Measurements from ENCODE around the gene HCRT. TPM values are rescaled to one million over a fixed set of nuclear protein-coding genes. Genes with fewer than 3 reads are reported as not detected.
"Not testable (repeated sequence)": the region's sequence is repeated elsewhere in the genome, so short reads cannot be mapped to it uniquely, and the experiment has no call there.

HCRT gene, protein sequence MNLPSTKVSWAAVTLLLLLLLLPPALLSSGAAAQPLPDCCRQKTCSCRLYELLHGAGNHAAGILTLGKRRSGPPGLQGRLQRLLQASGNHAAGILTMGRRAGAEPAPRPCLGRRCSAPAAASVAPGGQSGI
- not detected for polyA plus RNA-seq (ENCODE audit: insufficient read length)

DNA sequence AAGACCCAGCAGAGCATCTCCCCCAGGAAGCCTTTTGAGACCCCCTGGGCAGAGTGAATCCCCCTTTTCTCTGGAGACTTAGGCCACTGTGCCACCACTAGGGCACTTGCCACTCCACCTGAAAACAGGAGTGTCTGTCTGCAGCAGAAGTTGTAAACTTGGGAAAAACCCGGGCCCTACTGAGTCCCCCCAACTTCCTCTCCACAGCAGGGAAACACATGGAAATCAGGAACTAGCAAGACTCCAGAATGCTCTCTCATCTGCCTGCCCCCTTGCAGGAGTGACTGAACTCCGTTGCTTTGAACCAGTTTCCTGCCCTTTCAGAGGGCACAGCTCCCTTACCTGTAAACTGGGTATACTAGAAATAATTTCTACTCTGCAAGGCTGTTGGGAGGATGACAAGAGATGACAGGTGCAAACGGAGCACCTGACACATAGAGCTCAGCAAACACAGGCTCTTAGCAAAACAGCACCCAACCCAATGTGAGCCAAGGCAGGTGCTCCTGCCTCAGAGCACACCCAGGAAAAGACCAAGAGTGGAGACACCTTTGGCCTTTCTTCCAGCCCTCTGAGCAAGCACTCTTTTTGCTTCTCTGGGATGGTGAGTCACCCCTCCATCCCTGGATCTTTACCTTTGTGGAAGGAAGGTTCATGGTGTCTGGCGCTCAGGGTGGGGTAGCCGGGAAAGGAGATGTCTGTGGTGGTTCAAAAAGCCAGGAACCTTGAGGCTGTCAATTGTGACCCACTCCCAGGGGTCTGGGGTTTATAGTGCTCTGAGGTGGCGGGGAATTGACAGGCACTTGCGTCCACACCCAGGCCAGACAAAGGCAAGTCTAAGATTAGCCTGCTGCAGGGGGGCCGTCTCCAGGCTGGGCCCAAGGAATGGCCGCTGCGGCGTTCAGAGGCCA lies at the start of gene HCRT:
HCRT (minus strand) TSS at position 740 of the 908 bp plus-strand sequence; CDS start at position 653, 87 bp downstream.
- DNase-seq (ENCODE audit: low read depth), result no peak

DNA sequence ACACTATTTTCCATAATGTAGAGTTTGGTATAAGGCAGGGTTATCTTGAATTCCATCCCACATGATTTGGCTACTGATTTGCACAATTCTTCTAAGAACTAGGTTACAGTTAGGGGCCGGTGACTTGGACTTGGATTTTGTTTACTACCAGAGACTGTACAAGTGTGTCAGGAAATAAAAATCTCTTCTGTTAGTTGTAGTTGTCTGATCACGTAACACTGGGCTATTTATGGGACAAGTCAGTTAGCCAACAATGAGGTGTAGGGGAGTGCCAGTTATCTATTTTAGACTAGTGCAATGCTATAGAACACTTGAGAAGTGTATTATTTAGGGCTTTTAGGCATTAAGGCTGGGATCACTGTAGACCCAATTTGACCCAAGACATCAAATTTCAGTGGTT lies 48.7 kb upstream of the HCRT start:
- no peak for DNase-seq (ENCODE audit: low read depth)

DNA sequence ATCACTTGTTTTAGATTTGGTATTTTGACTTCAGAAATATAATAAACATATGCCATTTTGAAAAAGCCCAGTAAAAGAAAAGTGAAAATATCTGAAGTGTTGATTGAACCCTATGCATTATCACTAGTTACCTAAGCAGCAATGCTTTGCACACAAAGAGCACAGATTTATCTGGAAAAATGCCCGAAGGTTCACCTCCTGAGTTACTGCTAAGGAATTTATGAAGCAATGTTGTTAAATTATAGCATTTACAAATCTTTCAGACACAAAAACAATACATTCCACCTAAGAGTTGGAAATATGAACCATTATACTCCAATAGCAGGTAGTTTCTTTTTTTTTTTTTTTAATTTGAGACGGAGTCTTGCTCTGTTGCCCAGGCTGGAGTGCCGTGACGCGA lies 47.9 kb upstream of the HCRT start:
- DNase-seq (ENCODE audit: low read depth), result no peak

DNA sequence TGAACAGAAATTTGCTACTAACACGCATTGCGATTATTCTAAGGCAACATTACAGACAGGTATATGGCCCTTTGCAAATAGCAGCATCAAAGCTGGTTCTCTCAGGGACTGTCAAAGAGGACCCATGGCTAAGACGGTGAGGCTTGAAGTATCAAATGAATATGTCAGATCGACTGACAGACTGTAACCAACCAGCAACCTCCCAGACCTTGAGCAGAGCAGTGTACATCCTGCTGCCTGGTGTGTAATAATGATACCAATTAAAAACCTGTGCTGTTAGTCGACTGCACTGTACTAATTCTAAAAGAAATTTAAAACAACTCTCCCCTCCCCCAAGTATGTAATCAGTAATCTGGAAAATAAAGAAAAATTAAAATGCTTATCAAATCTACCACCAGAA lies 45.0 kb upstream of the HCRT start:
- no peak for DNase-seq (ENCODE audit: low read depth)

DNA sequence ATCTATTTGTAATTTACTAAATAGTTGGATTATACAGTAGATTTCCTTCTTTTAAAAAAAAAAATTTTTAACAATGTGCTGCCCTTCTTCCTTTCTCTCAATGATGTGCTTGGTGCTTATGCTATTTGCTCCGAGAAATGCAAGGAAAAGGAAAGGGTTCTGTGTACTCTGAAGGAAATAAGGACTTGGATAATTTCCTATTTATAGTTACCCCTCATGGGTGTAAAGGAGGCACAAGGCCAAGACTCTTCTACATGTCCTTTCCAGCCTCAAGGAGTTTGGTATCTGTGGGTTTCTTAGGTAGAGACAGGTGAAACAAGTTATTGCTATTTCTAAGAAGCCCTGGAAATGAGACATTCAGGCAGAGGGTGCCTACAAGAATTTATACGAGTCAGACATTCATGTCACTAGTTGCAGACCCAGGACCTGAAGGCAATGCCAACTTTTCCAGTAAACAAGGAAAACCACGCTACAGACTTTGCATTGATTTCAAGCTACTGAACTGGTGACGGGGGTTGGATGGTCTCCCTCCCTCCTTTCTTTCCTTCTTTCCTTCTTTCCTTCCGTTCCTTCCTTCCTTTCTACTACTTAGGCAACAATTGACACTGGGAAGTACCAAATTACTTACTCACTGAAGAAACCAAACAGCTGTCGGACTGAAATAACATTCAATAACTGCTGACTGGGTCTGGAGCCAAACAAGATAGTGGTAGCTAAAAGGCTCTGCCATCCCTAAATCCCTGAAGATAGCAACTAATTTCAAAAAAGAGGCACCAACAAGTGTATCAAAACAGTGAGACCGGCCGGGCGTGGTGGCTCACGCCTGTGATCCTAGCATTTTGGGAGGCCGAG lies 42.8 kb upstream of the HCRT start:
- DNase-seq (ENCODE audit: low read depth), result no peak

DNA sequence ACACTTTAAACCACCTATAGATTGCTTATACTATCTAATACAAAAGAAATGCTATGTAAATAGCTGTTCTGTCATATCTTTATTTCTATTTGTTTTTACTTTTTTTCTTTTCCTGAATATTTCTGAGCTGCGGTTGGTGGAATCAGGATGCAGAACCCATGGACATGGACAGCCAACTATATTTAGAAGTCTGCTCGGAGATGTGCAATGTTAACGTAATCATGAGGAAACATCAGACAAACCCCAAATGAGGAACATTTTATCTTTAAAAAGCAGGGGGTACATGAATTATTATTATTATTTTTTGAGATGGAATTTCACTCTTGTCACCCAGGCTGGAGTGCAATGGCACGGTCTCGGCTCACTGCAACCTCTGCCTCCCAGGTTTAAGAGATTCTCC lies 40.4 kb upstream of the HCRT start:
- DNase-seq (ENCODE audit: low read depth), result no peak

DNA sequence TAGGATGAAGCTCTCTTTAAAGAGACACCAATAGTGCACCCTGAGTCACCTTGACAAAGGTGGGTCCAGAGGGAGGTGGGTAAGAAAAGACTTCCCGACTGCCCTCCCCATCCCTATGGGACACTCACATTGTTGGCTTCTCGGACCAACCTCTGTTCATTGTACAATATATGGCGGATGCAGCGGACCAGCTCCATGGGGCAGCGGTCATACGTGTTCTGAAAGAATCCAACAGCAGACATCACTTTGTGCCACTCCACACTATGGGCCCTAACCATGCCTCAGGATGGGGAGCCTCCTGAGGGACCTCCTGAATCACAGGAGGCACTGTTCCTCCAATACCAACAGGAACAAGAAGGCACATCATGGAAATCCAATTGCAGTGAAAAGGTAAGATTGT lies 39.4 kb upstream of the HCRT start:
- DNase-seq (ENCODE audit: low read depth), result no peak

DNA sequence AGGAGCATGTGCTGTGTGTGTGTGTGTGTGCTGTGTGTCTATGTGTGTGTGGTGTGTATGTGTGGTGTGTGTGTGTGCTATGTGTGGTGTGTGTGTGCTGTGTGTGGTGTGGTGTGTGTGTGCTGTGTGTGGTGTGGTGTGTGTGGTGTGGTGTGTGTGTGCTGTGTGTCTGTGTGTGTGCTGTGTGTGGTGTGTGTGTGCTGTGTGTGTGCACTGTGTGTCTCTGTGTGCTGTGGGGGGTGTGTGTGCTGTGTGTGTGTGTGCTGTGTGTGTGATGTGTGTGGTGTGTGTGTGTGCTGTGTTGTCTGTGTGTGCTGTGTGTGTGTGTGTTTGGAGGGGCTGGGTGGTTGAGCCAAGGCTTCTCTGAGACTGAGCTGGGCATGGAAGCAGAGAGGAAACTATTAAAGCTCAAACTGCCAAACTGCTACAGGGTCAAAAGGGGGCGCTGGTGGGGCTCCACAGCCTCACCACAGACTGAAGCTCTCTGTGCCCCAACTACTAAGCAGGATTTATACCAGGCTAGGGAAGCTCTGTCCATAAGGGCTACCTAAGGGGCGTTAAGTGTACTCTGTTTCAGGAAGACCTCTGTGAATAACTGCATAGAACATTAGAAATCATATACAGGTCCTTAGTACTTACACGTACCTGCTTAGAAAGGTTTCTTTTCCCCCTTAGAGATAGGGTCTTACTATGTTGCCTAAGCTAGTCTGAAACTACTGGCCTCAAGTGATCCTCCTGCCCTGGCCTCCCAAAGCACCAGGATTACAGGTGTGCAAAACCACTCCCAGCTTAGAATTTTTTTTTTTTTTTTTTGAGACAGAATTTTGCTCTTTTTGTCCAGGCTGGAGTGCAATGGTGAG lies 36.9 kb upstream of the HCRT start:
- DNase-seq (ENCODE audit: low read depth), result no peak

DNA sequence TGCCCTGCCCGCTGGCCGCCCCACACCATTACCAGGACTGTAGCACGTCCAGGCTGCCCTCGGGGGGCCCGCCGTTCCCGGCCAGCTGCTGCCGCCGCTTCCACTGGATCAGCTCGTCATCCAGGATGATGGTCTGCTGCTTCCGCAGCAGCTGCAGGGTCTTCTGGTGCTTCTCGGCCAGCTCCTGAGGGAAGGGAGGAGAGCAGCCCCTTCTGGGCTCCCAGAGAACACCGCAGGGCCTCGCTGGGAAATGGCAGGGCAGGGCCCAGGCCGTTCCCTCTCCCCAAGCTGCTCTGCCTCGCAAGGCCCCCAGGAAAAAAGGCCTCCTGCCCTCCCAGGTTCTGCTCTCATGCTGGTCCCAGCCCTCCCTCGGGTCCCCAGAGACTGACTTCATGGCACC lies 34.0 kb upstream of the HCRT start:
- not testable (repeated sequence) for DNase-seq (ENCODE audit: low read depth)

DNA sequence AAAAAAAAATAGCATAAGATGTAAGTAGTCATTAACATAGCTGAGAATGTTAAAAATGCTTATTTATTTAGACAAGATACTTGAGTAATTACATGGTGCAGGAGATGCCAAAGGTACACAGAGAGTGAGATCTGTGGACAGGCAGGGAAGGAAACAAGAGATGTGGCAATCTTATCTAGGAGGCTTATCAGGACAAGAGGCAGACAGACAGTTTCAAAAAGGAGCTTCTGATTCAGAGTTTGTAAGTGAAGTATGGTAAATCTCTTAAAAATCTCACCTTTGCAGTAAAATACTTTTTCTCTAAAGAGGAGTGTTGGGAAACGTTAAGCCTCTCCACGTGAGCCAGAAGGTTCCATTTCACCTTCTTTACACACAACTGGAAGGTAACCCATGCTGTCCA lies 28.9 kb upstream of the HCRT start:
- DNase-seq (ENCODE audit: low read depth), result no peak

DNA sequence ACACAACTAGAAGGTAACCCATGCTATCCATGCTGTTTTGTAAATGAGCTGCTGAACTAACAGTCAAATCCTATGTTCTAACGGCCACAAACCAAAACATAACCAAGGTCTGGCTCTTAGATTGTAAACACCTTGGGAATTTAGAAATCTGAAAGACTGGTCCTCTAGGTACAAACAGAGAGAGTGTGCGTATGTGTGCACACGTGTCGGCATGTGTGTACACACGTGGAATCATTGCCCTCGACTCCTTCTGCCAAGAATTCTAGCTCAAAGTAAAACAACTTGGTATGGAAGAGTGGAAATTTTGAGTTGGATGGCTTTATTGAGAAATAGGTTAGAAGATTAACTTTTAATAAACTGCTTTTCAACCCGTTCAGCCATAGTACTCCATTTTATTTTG lies 27.1 kb upstream of the HCRT start:
- DNase-seq (ENCODE audit: low read depth), result no peak

DNA sequence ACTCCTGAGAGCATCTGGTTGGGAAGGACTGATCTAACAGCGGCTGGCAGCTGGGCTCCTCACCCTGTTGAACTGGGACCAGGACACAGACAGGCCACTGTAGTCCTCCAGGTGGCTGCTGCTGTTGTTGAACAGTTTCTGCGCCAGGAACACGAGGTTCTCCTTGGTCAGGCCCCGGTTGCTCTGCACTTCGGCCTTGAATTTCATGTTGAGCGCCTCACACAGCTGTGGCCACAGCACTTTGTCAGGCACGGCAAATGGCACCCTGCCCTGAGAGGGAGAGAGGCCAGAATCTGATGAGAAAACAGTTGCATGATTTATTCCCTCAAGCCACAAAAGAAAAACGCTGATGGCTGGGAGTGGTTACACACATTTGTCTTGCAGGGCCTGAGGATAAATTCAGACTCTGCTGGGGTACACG lies 26.7 kb upstream of the HCRT start:
- not testable (repeated sequence) for DNase-seq (ENCODE audit: low read depth)

DNA sequence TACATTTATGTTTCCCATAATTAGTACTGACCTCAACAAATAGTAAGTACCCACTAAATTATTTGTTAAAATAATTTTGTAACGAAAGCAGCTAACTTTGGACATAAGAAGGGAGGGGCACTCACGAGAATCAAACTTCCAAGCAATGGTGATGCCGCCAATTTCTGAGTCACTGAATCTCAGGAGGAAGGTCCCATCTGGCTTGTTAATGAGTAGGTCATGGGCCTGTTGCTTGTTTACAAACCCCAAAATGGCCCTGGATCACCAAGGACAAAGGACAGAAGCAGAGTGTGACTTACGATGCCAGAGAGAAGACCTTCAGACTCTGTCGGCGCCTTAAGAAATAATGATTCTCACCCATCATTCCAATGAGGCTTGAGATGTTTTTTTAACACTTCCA lies 24.8 kb upstream of the HCRT start:
- DNase-seq (ENCODE audit: low read depth), result no peak

DNA sequence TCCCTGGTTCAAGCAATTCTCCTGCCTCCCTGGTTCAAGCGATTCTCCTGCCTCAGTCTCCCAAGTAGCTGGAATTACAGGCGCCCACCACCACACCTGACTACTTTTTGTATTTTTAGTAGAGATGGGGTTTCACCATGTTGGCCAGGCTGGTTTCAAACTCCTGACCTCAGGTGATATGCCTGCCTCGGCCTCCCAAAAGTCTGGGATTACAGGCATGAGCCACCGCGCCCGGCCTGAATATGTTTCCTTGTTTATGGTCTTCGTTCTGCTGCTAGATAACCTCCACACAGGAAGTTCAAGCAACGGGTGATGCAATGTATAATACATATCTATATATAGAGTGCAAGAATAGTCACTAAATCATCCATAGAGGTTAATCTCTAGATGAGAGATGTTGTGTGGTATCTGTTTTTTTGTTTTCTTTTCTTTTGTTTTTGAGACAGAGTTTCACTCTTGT lies 20.9 kb upstream of the HCRT start:
- DNase-seq (ENCODE audit: low read depth), result not testable (repeated sequence)

DNA sequence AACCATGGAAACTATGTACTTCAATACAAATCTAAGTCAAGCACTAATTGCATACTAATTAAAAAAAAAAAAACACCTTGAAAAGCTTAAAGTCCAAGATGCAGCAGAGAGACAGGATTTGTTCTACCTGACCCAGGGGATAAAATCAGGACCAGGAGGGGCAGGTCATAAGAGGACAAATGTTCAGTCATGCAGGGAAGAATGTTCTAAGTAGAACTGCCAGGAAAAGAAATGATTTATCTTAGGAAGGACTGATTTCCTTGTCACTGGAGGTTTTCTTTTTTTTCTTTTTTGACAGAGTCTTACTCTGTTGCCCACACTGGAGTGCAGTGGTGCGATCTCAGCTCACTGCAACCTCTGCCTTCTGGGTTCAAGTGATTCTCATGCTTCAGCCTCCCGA lies 18.1 kb upstream of the HCRT start:
- DNase-seq (ENCODE audit: low read depth), result no peak

DNA sequence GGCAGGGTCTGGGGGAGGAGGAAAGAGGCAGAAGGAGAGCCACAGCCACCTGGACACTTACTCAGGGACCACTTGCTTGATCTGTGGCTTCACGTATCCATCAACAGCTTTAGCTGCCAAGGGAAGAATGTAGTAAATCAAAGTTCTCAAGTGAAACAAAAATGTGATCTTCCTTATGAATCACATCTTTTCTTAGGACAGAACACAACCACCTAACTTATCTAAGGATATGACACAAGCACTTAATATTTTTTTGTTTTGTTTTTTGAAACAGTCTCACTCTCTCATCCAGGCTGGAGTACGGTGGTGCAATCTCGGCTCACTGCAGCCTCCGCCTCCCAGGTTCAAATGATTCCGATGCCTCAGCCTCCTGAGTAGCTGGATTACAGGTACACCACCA lies 17.4 kb upstream of the HCRT start:
- no peak for DNase-seq (ENCODE audit: low read depth)

DNA sequence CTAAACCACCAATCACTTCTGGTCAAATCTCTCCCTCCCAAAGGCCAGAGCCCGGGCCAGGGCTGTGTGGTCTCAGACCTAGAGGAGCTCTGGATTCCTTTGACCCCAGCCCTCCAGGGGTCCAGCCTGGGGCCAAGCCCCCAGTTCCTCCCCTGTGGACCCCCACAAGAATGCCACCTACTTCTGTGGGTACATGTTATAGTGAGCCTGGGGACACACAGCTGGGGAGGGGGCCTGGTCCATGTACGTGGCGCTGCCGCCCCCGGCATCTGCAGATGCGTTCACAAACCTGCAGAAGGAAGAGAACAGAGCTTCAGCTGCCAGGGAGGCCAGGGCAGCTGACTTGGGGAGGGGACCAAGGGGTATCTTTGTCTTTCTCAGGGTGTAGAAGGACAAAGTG lies 16.9 kb upstream of the HCRT start:
- DNase-seq (ENCODE audit: low read depth), result no peak

DNA sequence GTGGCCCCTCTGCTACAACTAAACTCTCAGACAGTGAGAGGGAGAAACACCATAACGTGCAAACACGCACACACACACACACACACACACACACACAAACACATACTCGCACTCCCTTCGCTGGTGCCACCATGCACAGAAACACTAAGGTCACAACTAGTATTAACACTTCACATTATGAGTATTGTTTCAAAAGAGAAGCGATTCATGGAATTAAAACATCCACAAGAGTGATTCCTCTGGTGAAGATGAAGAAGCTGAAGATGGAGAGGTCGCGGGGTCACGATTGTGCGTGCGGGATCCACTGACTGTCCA lies 16.2 kb upstream of the HCRT start:
- no peak for DNase-seq (ENCODE audit: low read depth)

DNA sequence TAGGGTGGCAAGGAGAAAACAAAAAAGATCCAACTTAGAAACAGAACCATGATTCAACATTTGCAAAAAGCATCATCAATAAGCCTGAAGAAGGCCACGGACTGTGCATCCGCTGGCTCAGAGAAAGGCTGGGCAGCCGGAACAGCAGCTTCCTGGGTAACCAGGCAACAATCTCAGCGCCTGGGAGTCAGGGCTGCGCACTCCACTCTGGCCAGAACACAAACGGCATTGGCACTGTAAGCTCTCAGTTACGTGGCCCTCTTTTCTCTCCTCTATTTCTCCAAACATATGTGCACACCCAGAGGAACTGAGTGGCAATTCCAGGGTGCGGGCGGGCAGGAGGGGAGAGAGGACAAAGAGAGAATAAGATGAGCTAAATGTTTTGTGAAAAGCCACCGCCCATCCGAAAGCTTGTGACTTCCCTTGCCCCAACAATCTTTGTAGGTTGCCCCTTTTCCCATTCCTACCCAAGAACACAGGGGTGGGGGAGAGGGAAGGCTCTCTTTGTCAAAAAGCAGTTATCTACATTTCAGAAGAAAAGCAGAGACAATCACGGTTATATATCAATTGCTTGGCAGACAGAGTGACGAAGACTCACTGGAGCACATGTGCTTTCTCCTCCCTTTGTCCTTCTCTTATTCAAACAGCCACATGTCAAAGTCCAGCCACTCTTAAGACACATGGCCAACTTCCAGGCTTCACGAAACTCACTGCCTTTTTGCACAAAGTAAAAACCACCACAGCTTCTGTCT lies 15.6 kb upstream of the HCRT start:
- no peak for DNase-seq (ENCODE audit: low read depth)

DNA sequence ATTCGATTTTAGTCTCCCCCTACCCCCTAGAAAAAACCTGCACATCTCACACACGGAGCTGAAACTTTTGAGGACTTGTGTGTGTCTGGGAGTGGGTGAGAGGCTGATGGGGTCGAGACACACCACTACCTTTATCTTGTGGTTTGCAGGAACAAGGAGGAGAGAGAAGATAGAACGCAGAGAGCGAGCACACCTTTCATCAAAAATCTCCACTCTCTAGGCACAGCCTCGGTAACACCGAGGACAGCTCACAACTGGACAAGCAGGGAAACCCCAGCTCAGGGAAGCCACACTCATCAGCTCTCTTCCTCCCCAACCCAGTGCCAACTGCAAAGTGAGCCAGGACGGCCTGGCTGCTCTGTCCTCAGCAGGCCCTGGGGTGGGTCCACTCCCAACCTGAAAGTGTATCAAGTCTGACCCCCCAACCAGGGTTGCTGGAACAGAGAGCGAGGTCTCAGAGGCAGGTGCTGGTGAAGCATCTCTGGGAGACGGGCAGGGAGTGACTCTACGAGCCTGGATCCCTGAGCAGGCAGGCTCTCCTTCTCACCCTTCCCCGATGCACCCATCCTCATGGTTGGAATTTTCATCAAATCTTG lies 14.3 kb upstream of the HCRT start:
- DNase-seq (ENCODE audit: low read depth), result no peak
